Measurements from ENCODE around the gene MPHOSPH6.

DNA sequence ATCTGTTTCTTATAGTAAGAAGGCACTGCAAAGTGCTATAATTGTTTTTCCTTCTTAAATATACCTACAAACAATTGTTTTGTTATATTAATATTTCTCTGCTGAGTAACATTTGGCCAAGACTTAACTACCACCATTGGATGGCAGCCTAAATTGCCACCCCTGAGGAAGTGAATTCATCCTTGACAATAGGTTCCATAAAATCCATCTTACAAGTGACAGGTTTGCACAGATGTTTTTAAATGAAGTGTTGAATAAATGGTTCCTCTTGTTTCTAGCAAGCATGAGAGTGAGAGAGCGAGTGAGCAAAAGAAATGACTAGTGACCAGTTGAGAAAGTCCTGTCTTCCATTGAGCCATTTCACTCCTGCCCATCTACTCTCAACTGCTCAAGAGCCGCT lies 8.3 kb upstream of the MPHOSPH6 start:
- TF ChIP-seq POLR2A (IDR thresholded peaks at IDR 0.05) (no peak), EP300 (IDR thresholded peaks at IDR 0.05) (no peak)
- TF ChIP-seq, protein P1, sequence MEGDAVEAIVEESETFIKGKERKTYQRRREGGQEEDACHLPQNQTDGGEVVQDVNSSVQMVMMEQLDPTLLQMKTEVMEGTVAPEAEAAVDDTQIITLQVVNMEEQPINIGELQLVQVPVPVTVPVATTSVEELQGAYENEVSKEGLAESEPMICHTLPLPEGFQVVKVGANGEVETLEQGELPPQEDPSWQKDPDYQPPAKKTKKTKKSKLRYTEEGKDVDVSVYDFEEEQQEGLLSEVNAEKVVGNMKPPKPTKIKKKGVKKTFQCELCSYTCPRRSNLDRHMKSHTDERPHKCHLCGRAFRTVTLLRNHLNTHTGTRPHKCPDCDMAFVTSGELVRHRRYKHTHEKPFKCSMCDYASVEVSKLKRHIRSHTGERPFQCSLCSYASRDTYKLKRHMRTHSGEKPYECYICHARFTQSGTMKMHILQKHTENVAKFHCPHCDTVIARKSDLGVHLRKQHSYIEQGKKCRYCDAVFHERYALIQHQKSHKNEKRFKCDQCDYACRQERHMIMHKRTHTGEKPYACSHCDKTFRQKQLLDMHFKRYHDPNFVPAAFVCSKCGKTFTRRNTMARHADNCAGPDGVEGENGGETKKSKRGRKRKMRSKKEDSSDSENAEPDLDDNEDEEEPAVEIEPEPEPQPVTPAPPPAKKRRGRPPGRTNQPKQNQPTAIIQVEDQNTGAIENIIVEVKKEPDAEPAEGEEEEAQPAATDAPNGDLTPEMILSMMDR (IDR thresholded peaks at IDR 0.05): no peak
